Ecto neural progenitor cell (in vitro differentiated cells): ENCODE measurements around the gene BANP.

Source experiments
- DNase-seq: peaks from one replicate; pipeline ENCODE4 v3.0.0-alpha.2; 2018; ENCODE audit warnings: low spot score

BANP gene

GRCh38 chr16:87949071-87949744, 2.0 kb upstream of the BANP start:
- no peak for DNase-seq

- DNase-seq = no peak
These were observed 611 bp downstream of the BANP start for GRCh38 chr16:87951552-87952538.

- DNase-seq = no peak
These were observed 1.5 kb downstream of the BANP start for GRCh38 chr16:87952751-87953150.

GRCh38 chr16:87953308-87954215, 2.3 kb downstream of the BANP start:
- DNase-seq = no peak

GRCh38 chr16:87954361-87954760, 3.1 kb downstream of the BANP start:
- DNase-seq = no peak

- DNase-seq = no peak
These were observed 3.6 kb downstream of the BANP start for GRCh38 chr16:87954826-87955225.

GRCh38 chr16:87955302-87956097, 4.3 kb downstream of the BANP start:
- DNase-seq = no peak

GRCh38 chr16:87956098-87956364, 4.8 kb downstream of the BANP start:
- DNase-seq = no peak

GRCh38 chr16:87956365-87957231, 5.4 kb downstream of the BANP start:
- DNase-seq = no peak

GRCh38 chr16:87957296-87958094, 6.3 kb downstream of the BANP start:
- DNase-seq = no peak

- DNase-seq = no peak
These were observed 7.4 kb downstream of the BANP start for GRCh38 chr16:87958632-87959031.

GRCh38 chr16:87959391-87959990, 8.3 kb downstream of the BANP start:
- DNase-seq = no peak

GRCh38 chr16:87960296-87960695, 9.1 kb downstream of the BANP start:
- DNase-seq = no peak

GRCh38 chr16:87960852-87961251, 9.6 kb downstream of the BANP start:
- no peak for DNase-seq

GRCh38 chr16:87961623-87962022, 10.4 kb downstream of the BANP start:
- no peak for DNase-seq

- DNase-seq = no peak
These were observed 12.2 kb downstream of the BANP start for GRCh38 chr16:87963400-87963799.

GRCh38 chr16:87964049-87964659, 12.9 kb downstream of the BANP start:
- no peak for DNase-seq

GRCh38 chr16:87965417-87965816, 14.2 kb downstream of the BANP start:
- DNase-seq = no peak

- DNase-seq = no peak
These were observed 14.9 kb downstream of the BANP start for GRCh38 chr16:87966064-87966645.
